ENCODE measurements around the gene THRB. TPM values are rescaled to one million over a fixed set of nuclear protein-coding genes. Genes with fewer than 3 reads are reported as not detected.

Gene THRB
- total and polyA plus RNA-seq, 9 of the 15 experiments (the other 6 are each of a cell fraction or from before 2014, with no cell fraction given), result 1.7 to 14.9 (median 6.9) TPM

GRCh38 chr3:24493746-24494617, 668 bp downstream of the THRB start (continued):
- TF ChIP-seq TOE1 (IDR thresholded peaks at IDR 0.05; ENCODE audit: borderline replicate concordance), result 0 out of 2 replicates have a peak, but pooled peaks have one; percentile 33
- TF ChIP-seq TOE1 (CRISPR knock-in tag; IDR thresholded peaks at IDR 0.05; ENCODE audit: borderline replicate concordance, low read depth), result no peak
- peak; percentile 73; the same call in 1 of the 2 replicates for TF ChIP-seq ZBTB2 (IDR thresholded peaks at IDR 0.05)
- no peak for TF ChIP-seq TBL1XR1 (IDR thresholded peaks at IDR 0.05; ENCODE audit: low read length in 2 of 2)
- peak; percentile 42; the same call in 1 of the 2 replicates for TF ChIP-seq SMARCE1 (IDR thresholded peaks at IDR 0.05)
- peak; percentile 15; the same call in 1 of the 2 replicates for TF ChIP-seq ZNF589 (CRISPR knock-in tag; IDR thresholded peaks at IDR 0.05; ENCODE audit: low read depth)
- TF ChIP-seq, protein P1, sequence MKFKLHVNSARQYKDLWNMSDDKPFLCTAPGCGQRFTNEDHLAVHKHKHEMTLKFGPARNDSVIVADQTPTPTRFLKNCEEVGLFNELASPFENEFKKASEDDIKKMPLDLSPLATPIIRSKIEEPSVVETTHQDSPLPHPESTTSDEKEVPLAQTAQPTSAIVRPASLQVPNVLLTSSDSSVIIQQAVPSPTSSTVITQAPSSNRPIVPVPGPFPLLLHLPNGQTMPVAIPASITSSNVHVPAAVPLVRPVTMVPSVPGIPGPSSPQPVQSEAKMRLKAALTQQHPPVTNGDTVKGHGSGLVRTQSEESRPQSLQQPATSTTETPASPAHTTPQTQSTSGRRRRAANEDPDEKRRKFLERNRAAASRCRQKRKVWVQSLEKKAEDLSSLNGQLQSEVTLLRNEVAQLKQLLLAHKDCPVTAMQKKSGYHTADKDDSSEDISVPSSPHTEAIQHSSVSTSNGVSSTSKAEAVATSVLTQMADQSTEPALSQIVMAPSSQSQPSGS (CRISPR knock-in tag; IDR thresholded peaks at IDR 0.05), result peak; percentile 36; the same call in 1 of the 2 replicates
- peak; percentile 14 for TF ChIP-seq RBM22 (IDR thresholded peaks at IDR 0.05; ENCODE audit: low read depth, low read length, poor library complexity, severe bottlenecking)
- peak; percentile 65 to 69; a peak in 3 of 4 replicates for TF ChIP-seq FOXK2 (conservative IDR thresholded peaks at IDR 0.05 in 1 of 2, IDR thresholded peaks at IDR 0.05 in 1 of 2; ENCODE audit: low read depth in 2 of 2)
- peak; percentile 52 for TF ChIP-seq CTBP1 (IDR thresholded peaks at IDR 0.05; ENCODE audit: borderline replicate concordance)
- TF ChIP-seq, protein P2, sequence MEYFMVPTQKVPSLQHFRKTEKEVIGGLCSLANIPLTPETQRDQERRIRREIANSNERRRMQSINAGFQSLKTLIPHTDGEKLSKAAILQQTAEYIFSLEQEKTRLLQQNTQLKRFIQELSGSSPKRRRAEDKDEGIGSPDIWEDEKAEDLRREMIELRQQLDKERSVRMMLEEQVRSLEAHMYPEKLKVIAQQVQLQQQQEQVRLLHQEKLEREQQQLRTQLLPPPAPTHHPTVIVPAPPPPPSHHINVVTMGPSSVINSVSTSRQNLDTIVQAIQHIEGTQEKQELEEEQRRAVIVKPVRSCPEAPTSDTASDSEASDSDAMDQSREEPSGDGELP (CRISPR knock-in tag; IDR thresholded peaks at IDR 0.05; ENCODE audit: borderline replicate concordance), result peak; percentile 89
- no peak for TF ChIP-seq U2AF1 (optimal IDR thresholded peaks at IDR 0.05; ENCODE audit: low read depth, low read length)
- TF ChIP-seq UBTF (IDR thresholded peaks at IDR 0.05; ENCODE audit: borderline replicate concordance in 1 of 2, low read depth in 2 of 2, low read length in 2 of 2), result peak in 1 of 2 experiments; percentile 56; a peak in 1 of 4 replicates
- TF ChIP-seq FOXP1 (CRISPR knock-in tag; IDR thresholded peaks at IDR 0.05), result 0 out of 2 replicates have a peak, but pooled peaks have one; percentile 18
- 0 out of 6 replicates have a peak, but pooled peaks of 1 of the 3 experiments have one; percentile 7 for TF ChIP-seq CTCF (IDR thresholded peaks at IDR 0.05 in 2 of 3, conservative IDR thresholded peaks at IDR 0.05 in 1 of 3; ENCODE audit: insufficient read depth in 2 of 3, low read depth in 1 of 3, low read length in 3 of 3)

Data from K562 (cell line).